ENCODE data around the gene IGFL2.

The IGFL2 gene

DNA sequence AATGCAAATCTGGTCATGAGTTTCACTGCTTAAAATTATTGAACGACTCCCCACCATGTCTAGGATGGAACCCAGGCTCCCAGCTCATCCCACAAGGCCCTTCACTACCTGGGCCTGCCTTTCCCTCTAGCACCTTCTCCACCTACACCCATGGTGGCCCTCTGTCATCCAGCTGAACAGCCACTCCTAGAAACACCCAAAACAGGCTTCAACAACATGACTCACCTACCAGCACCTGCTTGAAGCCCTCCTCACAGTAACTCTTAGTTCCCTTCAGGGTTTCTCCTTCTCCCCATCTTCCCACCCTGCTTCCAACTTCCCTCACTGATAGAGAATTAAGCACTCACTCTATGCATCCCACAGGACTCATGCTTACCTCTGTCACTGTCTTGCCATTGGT, 6.6 kb upstream of the IGFL2 start:
- peaks cover 60% of the 10 kb centered on the region for H3K27me3 ChIP-seq
- no peaks in the 10 kb centered on the region for H3K9me3 ChIP-seq
- no peak overlapping the region for H3K27ac ChIP-seq
- H3K4me3 ChIP-seq (ENCODE audit: low read depth in 1 of 2, low read length in 1 of 2) = no peak overlapping the region
- no peaks in the 10 kb centered on the region for H3K36me3 ChIP-seq
- H3K4me1 ChIP-seq (ENCODE audit: control insufficient read depth in 1 of 2, insufficient read depth in 1 of 2, low read depth in 1 of 2, low read length in 1 of 2) = no peaks in the 10 kb centered on the region
- TF ChIP-seq, protein P1, sequence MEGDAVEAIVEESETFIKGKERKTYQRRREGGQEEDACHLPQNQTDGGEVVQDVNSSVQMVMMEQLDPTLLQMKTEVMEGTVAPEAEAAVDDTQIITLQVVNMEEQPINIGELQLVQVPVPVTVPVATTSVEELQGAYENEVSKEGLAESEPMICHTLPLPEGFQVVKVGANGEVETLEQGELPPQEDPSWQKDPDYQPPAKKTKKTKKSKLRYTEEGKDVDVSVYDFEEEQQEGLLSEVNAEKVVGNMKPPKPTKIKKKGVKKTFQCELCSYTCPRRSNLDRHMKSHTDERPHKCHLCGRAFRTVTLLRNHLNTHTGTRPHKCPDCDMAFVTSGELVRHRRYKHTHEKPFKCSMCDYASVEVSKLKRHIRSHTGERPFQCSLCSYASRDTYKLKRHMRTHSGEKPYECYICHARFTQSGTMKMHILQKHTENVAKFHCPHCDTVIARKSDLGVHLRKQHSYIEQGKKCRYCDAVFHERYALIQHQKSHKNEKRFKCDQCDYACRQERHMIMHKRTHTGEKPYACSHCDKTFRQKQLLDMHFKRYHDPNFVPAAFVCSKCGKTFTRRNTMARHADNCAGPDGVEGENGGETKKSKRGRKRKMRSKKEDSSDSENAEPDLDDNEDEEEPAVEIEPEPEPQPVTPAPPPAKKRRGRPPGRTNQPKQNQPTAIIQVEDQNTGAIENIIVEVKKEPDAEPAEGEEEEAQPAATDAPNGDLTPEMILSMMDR (IDR thresholded peaks at IDR 0.05) = no peak

DNA sequence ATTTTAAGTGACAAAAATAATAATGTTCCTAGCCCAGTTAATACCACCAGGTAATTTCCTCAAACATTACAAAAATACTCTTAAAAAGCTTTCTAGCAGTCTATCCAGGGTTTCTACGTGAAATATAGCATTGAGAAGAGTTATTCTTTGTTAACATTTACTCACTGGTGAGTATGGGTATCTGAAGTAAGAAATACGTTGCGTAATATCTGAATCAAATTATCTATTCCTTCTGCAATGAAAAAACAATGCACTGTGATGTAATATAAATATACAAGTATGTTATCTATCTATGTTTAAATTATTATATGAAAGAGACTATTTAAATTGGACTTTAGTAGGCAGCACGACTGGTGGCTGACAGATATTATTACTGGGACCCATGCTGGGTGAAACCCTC, 5.7 kb upstream of the IGFL2 start:
- TF ChIP-seq, protein P1 (IDR thresholded peaks at IDR 0.05) = no peak
- Histone ChIP-seq H3K27ac (no peak overlapping the region), H3K4me3 (ENCODE audit: low read depth in 1 of 2, low read length in 1 of 2) (no peak overlapping the region)

DNA sequence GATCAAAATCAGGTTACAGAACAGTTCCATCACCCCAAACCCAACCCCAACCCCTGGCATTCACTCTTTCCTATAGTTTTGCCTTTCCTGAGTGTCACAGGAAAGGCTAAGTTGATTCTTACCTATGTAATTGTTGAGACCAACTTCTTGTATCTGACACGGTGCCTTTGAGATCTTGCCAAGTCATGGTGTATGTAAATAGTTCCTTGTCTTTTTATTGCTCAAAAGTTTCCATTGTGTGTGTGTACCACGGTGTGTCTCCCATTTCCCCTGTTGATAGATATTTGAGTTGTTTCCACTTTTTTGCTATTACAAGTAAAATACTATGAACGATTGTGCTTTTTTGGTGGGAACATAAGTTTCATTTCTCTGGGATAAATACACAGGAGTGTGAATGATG, 3.3 kb upstream of the IGFL2 start:
- Histone ChIP-seq H3K36me3 (no peaks in the 10 kb centered on the region), H3K4me1 (ENCODE audit: control insufficient read depth in 1 of 2, insufficient read depth in 1 of 2, low read depth in 1 of 2, low read length in 1 of 2) (no peaks in the 10 kb centered on the region), H3K27me3 (peaks cover 74% of the 10 kb centered on the region), H3K9me3 (no peaks in the 10 kb centered on the region), H3K4me3 (ENCODE audit: low read depth in 1 of 2, low read length in 1 of 2) (no peak overlapping the region), H3K27ac (no peak overlapping the region)
- TF ChIP-seq, protein P1 (IDR thresholded peaks at IDR 0.05) = no peak

More for the DNA sequence above, 5.7 kb upstream of the IGFL2 start:
- Histone ChIP-seq H3K27me3 (peaks cover 60% of the 10 kb centered on the region), H3K4me1 (ENCODE audit: control insufficient read depth in 1 of 2, insufficient read depth in 1 of 2, low read depth in 1 of 2, low read length in 1 of 2) (no peaks in the 10 kb centered on the region), H3K9me3 (no peaks in the 10 kb centered on the region), H3K36me3 (no peaks in the 10 kb centered on the region)

DNA sequence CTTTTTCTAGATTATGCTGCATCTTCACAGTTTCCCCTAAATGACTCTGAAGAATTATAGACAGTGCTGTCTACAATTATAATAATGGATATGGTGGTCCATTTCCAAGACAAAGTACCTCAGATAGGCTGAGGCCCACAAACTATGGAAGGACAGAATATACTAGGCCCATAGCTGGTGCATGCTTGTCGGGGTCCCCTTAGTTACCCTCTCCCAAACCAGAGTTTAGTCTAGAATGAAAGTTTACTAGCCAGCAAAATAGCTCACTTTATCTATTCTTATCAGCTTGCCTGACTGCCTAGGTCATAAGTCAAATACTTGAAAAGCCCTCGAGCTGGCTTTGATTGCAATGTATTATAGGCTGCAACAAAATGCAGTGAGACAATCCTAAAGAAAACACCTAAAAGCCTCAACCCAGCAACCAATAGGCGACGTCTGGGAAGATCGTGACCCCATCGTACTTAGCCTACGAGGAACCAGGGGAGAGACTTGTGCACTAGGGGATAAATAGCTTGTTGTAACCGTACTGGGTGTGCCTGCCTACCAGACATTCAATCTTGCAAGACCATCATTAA, 785 bp upstream of the IGFL2 start:
- Histone ChIP-seq H3K9me3 (no peaks in the 10 kb centered on the region), H3K27me3 (peaks cover 82% of the 10 kb centered on the region), H3K36me3 (no peaks in the 10 kb centered on the region), H3K4me1 (ENCODE audit: control insufficient read depth in 1 of 2, insufficient read depth in 1 of 2, low read depth in 1 of 2, low read length in 1 of 2) (no peaks in the 10 kb centered on the region), H3K27ac (no peak overlapping the region), H3K4me3 (ENCODE audit: low read depth in 1 of 2, low read length in 1 of 2) (no peak overlapping the region)
- TF ChIP-seq, protein P1 (IDR thresholded peaks at IDR 0.05) = no peak

DNA sequence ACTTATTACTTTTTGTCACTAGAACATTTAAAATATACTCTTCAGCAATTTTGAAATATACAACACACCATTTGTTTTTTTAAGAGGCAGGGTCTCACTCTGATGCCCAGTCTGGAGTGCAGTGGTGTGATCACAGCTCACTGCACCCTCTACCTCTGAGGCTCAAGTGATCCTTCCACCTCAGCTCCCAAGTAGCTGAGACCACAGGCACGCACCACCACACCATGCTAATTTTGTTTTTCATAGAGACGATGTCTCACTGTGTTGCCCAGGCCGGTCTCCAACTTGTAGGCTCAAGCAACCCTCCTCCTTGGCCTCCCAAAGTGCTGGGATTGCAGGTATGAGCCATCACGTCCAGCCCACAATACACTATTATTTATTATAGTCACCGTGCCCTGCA, 2.6 kb downstream of the IGFL2 start:
- Histone ChIP-seq H3K36me3 (no peaks in the 10 kb centered on the region), H3K27me3 (peaks cover 73% of the 10 kb centered on the region)

More for the DNA sequence above, 2.6 kb downstream of the IGFL2 start:
- Histone ChIP-seq H3K9me3 (no peaks in the 10 kb centered on the region), H3K4me1 (ENCODE audit: control insufficient read depth in 1 of 2, insufficient read depth in 1 of 2, low read depth in 1 of 2, low read length in 1 of 2) (no peaks in the 10 kb centered on the region), H3K27ac (no peak overlapping the region), H3K4me3 (ENCODE audit: low read depth in 1 of 2, low read length in 1 of 2) (no peak overlapping the region)
- TF ChIP-seq, protein P1 (IDR thresholded peaks at IDR 0.05) = no peak

Measured in neutrophil (primary cell).